Measurements from ENCODE around the gene PANK1.

The PANK1 gene

GRCh38 chr10:89600041-89600440 lies 45.0 kb downstream of the PANK1 start:
- Histone ChIP-seq H3K9me3 (ENCODE audit: control insufficient read depth, insufficient read depth, low read depth, low read length) (no peaks in the 10 kb centered on the region), H3K4me1 (ENCODE audit: control insufficient read depth, insufficient read depth, low read length) (no peaks in the 10 kb centered on the region; the same call in 1 of the 2 replicates), H3K4me3 (ENCODE audit: low read depth, low read length) (no peak overlapping the region), H3K27ac (ENCODE audit: extremely low read depth, low read depth, low read length) (no peak overlapping the region), H3K36me3 (ENCODE audit: control insufficient read depth in 2 of 2, insufficient read depth in 1 of 2, low read length in 2 of 2) (peaks cover 5 to 16% of the 10 kb centered on the region in 2 experiments; a peak in 2 of 3 replicates)
- TF ChIP-seq ZNF366 (tag by site-specific recombination; conservative IDR thresholded peaks at IDR 0.05), result no peak
- ChIA-PET CTCF (no interaction called here), POLR2A (no interaction called here)

DNA sequence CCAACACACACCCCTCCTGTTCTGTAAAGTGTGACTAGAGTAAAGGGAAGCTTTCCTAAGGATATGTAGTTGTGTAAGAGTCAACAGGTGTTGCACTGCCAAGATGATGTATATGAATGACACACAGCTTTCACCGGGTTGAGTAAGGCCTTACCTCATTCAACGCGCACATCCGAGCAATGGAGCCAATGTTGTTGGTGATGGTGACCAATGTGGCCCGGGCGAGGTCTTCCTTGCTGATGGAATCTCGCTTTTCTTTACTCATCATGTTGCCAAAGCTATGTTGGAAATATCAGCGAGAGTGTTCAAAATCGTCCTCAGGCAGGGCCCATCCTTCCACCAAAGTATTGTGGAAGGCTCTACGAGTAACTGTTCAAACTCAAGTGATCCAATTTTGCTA lies 52.0 kb downstream of the PANK1 start:
- Histone ChIP-seq H3K9me3 (ENCODE audit: control insufficient read depth, insufficient read depth, low read depth, low read length) (no peaks in the 10 kb centered on the region), H3K27ac (ENCODE audit: extremely low read depth, low read depth, low read length) (no peak overlapping the region), H3K4me3 (ENCODE audit: low read depth, low read length) (no peak overlapping the region), H3K4me1 (ENCODE audit: control insufficient read depth, insufficient read depth, low read length) (no peaks in the 10 kb centered on the region), H3K36me3 (ENCODE audit: control insufficient read depth in 2 of 2, insufficient read depth in 1 of 2, low read length in 2 of 2) (peaks cover 16 to 33% of the 10 kb centered on the region in 2 experiments; a peak in 2 of 3 replicates)
- TF ChIP-seq SCRT2 (tag by site-specific recombination; IDR thresholded peaks at IDR 0.05) (peak; percentile 81), ZNF501 (tag by site-specific recombination; IDR thresholded peaks at IDR 0.05) (no peak)
- CTCF ChIA-PET, result interaction anchor here (0.7 kb wide), 1 partner anchor 14 kb away, joined by 3 read pairs; no protein-coding TSS in a partner anchor
- POLR2A ChIA-PET, result interaction anchor here (0.5 kb wide), 1 partner anchor 11 kb away, joined by 10 read pairs; no protein-coding TSS in a partner anchor

DNA sequence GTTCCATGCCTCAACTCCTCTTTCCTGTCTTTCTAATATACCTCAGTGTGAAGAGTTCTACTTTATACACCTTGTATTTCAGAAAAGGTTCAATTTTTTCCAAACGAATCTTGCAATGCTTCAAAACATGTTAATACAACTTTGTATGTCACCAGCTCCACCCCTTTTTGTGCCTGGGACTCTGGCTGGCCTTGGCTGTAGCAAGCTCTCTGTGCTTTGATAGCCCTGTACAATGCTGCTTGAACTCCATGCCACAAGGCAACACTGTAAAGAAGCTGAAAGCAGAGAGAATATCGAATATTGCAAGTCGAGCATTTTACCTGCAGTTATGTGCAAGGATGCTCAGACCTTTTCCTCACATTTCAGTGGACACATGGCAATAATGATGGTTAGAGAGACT lies 52.5 kb downstream of the PANK1 start:
- Histone ChIP-seq H3K4me3 (ENCODE audit: low read depth, low read length) (no peak overlapping the region), H3K4me1 (ENCODE audit: control insufficient read depth, insufficient read depth, low read length) (no peaks in the 10 kb centered on the region), H3K27ac (ENCODE audit: extremely low read depth, low read depth, low read length) (no peak overlapping the region), H3K9me3 (ENCODE audit: control insufficient read depth, insufficient read depth, low read depth, low read length) (no peaks in the 10 kb centered on the region), H3K36me3 (ENCODE audit: control insufficient read depth in 2 of 2, insufficient read depth in 1 of 2, low read length in 2 of 2) (peaks cover 16 to 31% of the 10 kb centered on the region in 2 experiments; a peak in 2 of 3 replicates)
- ChIA-PET POLR2A (interaction anchor here (0.5 to 1.0 kb wide), 2 partner anchors 12 to 109 kb away, joined by 3 to 10 read pairs; partner anchors contain the start of gene KIF20B), CTCF (interaction anchor here (0.6 to 0.7 kb wide), 2 partner anchors 13 to 346 kb away, joined by 3 read pairs; no protein-coding TSS in a partner anchor)
- TF ChIP-seq ZNF580 (tag by site-specific recombination; IDR thresholded peaks at IDR 0.05) (no peak), GLI4 (tag by site-specific recombination; IDR thresholded peaks at IDR 0.05) (no peak), ZNF768 (tag by site-specific recombination; IDR thresholded peaks at IDR 0.05) (no peak), ZNF16 (tag by site-specific recombination; IDR thresholded peaks at IDR 0.05; ENCODE audit: low read depth) (no peak), PATZ1 (tag by site-specific recombination; IDR thresholded peaks at IDR 0.05) (no peak), ZNF26 (tag by site-specific recombination; IDR thresholded peaks at IDR 0.05) (no peak), ZNF629 (tag by site-specific recombination; IDR thresholded peaks at IDR 0.05) (no peak), ZFP3 (tag by site-specific recombination; IDR thresholded peaks at IDR 0.05; ENCODE audit: low read depth) (no peak), HOXC10 (CRISPR knock-in tag; IDR thresholded peaks at IDR 0.05) (no peak)
- TF ChIP-seq, protein P1, sequence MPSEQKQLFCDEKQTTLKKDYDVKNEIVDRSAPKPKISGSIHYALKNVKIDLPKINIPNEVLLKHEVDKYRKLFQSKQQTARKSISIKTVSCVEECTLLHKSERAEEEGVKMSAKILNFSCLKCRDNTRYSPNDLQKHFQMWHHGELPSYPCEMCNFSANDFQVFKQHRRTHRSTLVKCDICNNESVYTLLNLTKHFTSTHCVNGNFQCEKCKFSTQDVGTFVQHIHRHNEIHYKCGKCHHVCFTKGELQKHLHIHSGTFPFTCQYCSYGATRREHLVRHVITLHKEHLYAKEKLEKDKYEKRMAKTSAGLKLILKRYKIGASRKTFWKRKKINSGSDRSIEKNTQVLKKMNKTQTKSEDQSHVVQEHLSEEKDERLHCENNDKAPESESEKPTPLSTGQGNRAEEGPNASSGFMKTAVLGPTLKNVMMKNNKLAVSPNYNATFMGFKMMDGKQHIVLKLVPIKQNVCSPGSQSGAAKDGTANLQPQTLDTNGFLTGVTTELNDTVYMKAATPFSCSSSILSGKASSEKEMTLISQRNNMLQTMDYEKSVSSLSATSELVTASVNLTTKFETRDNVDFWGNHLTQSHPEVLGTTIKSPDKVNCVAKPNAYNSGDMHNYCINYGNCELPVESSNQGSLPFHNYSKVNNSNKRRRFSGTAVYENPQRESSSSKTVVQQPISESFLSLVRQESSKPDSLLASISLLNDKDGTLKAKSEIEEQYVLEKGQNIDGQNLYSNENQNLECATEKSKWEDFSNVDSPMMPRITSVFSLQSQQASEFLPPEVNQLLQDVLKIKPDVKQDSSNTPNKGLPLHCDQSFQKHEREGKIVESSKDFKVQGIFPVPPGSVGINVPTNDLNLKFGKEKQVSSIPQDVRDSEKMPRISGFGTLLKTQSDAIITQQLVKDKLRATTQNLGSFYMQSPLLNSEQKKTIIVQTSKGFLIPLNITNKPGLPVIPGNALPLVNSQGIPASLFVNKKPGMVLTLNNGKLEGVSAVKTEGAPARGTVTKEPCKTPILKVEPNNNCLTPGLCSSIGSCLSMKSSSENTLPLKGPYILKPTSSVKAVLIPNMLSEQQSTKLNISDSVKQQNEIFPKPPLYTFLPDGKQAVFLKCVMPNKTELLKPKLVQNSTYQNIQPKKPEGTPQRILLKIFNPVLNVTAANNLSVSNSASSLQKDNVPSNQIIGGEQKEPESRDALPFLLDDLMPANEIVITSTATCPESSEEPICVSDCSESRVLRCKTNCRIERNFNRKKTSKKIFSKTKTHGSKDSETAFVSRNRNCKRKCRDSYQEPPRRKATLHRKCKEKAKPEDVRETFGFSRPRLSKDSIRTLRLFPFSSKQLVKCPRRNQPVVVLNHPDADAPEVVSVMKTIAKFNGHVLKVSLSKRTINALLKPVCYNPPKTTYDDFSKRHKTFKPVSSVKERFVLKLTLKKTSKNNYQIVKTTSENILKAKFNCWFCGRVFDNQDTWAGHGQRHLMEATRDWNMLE (tag by site-specific recombination; conservative IDR thresholded peaks at IDR 0.05; ENCODE audit: low read depth), result no peak
- TF ChIP-seq, protein P2, sequence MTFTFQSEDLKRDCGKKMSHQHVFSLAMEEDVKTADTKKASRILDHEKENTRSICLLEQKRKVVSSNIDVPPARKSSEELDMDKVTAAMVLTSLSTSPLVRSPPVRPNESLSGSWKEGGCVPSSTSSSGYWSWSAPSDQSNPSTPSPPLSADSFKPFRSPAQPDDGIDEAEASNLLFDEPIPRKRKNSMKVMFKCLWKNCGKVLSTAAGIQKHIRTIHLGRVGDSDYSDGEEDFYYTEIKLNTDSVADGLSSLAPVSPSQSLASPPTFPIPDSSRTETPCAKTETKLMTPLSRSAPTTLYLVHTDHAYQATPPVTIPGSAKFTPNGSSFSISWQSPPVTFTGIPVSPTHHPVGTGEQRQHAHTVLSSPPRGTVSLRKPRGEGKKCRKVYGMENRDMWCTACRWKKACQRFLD (tag by site-specific recombination; IDR thresholded peaks at IDR 0.05), result no peak

All from HEK293 (cell line).